Smooth muscle cell (in vitro differentiated cells): ENCODE measurements around the gene UGT1A9. TPM values are rescaled to one million over a fixed set of nuclear protein-coding genes. Genes with fewer than 3 reads are reported as not detected.

ENCODE experiments used
- DNase-seq: peaks from one replicate; lab custom pipeline; 2025; ENCODE audit not compliant: unreplicated experiment; lab: John Stamatoyannopoulos, UW
- H2AFZ ChIP-seq: fragments of 200-600 bp; sonication (generic); 2 replicates; pipeline ENCODE4 v1.6.0; 2016; ENCODE audit warnings: antibody characterized with exemption, low read depth, mild to moderate bottlenecking
- H3F3A ChIP-seq: fragments of 200-600 bp; sonication (generic); 2 replicates; pipeline ENCODE4 v1.6.0; 2017; ENCODE audit warnings: antibody characterized with exemption, low read depth
- H3K27ac ChIP-seq: fragments of 200-600 bp; sonication (generic); 2 replicates; pipeline ENCODE4 v1.5.1; 2016; ENCODE audit warnings: low read depth, mild to moderate bottlenecking
- H3K27me3 ChIP-seq: fragments of 200-600 bp; sonication (generic); 2 replicates; pipeline ENCODE4 v1.6.1; 2016; ENCODE audit warnings: low read depth, mild to moderate bottlenecking
- H3K36me3 ChIP-seq: fragments of 200-600 bp; sonication (generic); 2 replicates; pipeline ENCODE4 v1.5.1; 2016; ENCODE audit warnings: low read depth
- H3K4me1 ChIP-seq: fragments of 200-600 bp; sonication (generic); 2 replicates; pipeline ENCODE4 v1.5.1; 2016; ENCODE audit warnings: low read depth
- H3K4me2 ChIP-seq: fragments of 200-600 bp; sonication (generic); 2 replicates; pipeline ENCODE4 v1.6.0; 2016; ENCODE audit warnings: mild to moderate bottlenecking
- H3K4me3 ChIP-seq: fragments of 200-600 bp; sonication (generic); 2 replicates; pipeline ENCODE4 v1.5.1; 2016; ENCODE audit warnings: mild to moderate bottlenecking
- H3K79me2 ChIP-seq: fragments of 200-600 bp; sonication (generic); 2 replicates; pipeline ENCODE4 v1.6.0; 2016; ENCODE audit warnings: low read depth, mild to moderate bottlenecking
- H3K9ac ChIP-seq: fragments of 200-600 bp; sonication (generic); 2 replicates; pipeline ENCODE4 v1.6.0; 2016; ENCODE audit warnings: low read depth
- H3K9me3 ChIP-seq: fragments of 200-600 bp; sonication (generic); replicated peaks from 2 replicates; pipeline ENCODE4 v1.5.1; 2016; ENCODE audit warnings: low read depth
- H4K20me1 ChIP-seq: fragments of 200-600 bp; sonication (generic); 2 replicates; pipeline ENCODE4 v1.6.0; 2016; ENCODE audit warnings: low read depth
- CTCF ChIP-seq: fragments of 200-600 bp; sonication (generic); IDR thresholded peaks from 2 replicates; pipeline ENCODE4 v1.5.1; 2017; ENCODE audit warnings: borderline replicate concordance, mild to moderate bottlenecking, antibody characterized with exemption; ENCODE audit not compliant: insufficient read depth, poor library complexity, severe bottlenecking
- WGBS: methylation state at CpG from one replicate; pipeline ENCODE4 v1.1.7; 2016; ENCODE audit warnings: low lambda C conversion rate; 5-methylcytosine and 5-hydroxymethylcytosine counted together
- polyA plus RNA-seq: library from polyadenylated mRNA; unstranded; fragments of >200 nt; fragmentation: Nextera tagmentation; extraction: Ambion mirVana; gene quantifications from 2 replicates; pipeline ENCODE4 v1.2.1, GENCODE V29; 2016
- total RNA-seq: library from RNA; depleted of rRNA; stranded (reverse); fragments of >200 nt; gene quantifications from 2 replicates; pipeline ENCODE4 v1.2.3, GENCODE V29; 2014

Gene UGT1A9
- total and polyA plus RNA-seq, 2 experiments from 2014 or later = not detected

GRCh38 chr2:233791151-233791882 lies 119.6 kb downstream of the UGT1A9 start:
- 92% methylated on average over 18 of the region's 18 CpGs for WGBS
- Histone ChIP-seq H3K4me1 (no peaks in the 10 kb centered on the region), H3F3A (no peaks in the 10 kb centered on the region), H3K4me2 (no peak overlapping the region), H3K4me3 (no peak overlapping the region), H2AFZ (no peak overlapping the region), H3K27me3 (no peaks in the 10 kb centered on the region), H4K20me1 (no peaks in the 10 kb centered on the region), H3K36me3 (no peaks in the 10 kb centered on the region), H3K79me2 (no peaks in the 10 kb centered on the region), H3K9ac (no peak overlapping the region), H3K9me3 (no peaks in the 10 kb centered on the region), H3K27ac (no peak overlapping the region)
- DNase-seq = no peak
- no peak for TF ChIP-seq CTCF

- no peak for TF ChIP-seq CTCF
- Histone ChIP-seq H3K27ac (no peak overlapping the region), H2AFZ (no peak overlapping the region), H3K9me3 (no peaks in the 10 kb centered on the region), H3K4me2 (no peak overlapping the region), H3K36me3 (no peaks in the 10 kb centered on the region), H3K9ac (no peak overlapping the region), H3F3A (no peaks in the 10 kb centered on the region), H3K4me1 (no peaks in the 10 kb centered on the region), H3K79me2 (no peaks in the 10 kb centered on the region), H3K4me3 (no peak overlapping the region), H4K20me1 (no peaks in the 10 kb centered on the region), H3K27me3 (no peaks in the 10 kb centered on the region)
- WGBS = 90% methylated on average over 9 of the region's 9 CpGs
- DNase-seq = no peak
Measured at GRCh38 chr2:233791883-233792329, 120.2 kb downstream of the UGT1A9 start.

- Histone ChIP-seq H3K4me2 (no peak overlapping the region), H4K20me1 (no peaks in the 10 kb centered on the region), H3K36me3 (no peaks in the 10 kb centered on the region), H2AFZ (no peak overlapping the region), H3K4me1 (no peaks in the 10 kb centered on the region), H3F3A (no peaks in the 10 kb centered on the region), H3K27ac (no peak overlapping the region), H3K4me3 (no peak overlapping the region), H3K9me3 (no peaks in the 10 kb centered on the region), H3K79me2 (no peaks in the 10 kb centered on the region), H3K9ac (no peak overlapping the region), H3K27me3 (no peaks in the 10 kb centered on the region)
- 94% methylated on average over 7 of the region's 7 CpGs for WGBS
- no peak for DNase-seq
- TF ChIP-seq CTCF = no peak
Measured at GRCh38 chr2:233792720-233793119, 121.0 kb downstream of the UGT1A9 start.
